ENCODE measurements around the gene WNK3.

Gene WNK3

DNA sequence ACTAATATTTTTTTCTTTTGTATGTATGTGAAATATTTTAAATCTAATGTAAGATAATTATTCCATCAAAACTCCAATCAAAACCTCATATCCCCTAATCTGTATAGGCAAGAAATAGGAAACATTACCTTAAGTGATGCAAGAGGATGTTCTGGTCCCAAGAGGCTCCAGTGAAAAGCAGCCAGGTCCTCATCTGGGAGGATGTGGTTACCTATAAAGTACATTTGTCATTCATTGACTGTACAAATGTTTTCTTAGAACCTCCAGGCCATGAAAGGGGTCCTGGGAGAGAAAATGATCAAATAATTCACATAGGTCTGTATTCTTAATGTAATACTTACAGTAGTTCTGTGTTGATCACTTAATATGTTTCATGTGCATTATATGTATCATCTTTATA is 200.3 kb downstream of the WNK3 start:
- TF ChIP-seq, protein P1, sequence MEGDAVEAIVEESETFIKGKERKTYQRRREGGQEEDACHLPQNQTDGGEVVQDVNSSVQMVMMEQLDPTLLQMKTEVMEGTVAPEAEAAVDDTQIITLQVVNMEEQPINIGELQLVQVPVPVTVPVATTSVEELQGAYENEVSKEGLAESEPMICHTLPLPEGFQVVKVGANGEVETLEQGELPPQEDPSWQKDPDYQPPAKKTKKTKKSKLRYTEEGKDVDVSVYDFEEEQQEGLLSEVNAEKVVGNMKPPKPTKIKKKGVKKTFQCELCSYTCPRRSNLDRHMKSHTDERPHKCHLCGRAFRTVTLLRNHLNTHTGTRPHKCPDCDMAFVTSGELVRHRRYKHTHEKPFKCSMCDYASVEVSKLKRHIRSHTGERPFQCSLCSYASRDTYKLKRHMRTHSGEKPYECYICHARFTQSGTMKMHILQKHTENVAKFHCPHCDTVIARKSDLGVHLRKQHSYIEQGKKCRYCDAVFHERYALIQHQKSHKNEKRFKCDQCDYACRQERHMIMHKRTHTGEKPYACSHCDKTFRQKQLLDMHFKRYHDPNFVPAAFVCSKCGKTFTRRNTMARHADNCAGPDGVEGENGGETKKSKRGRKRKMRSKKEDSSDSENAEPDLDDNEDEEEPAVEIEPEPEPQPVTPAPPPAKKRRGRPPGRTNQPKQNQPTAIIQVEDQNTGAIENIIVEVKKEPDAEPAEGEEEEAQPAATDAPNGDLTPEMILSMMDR (IDR thresholded peaks at IDR 0.05; ENCODE audit: borderline replicate concordance, control extremely low read depth, extremely low read depth, insufficient read depth, missing control alignments), result no peak
- in situ Hi-C loops (cut with MboI; ENCODE audit: low sequenced_read_pairs, unreplicated experiment), result no loop called here

More for the DNA sequence above, 200.3 kb downstream of the WNK3 start:
- no peak for DNase-seq (ENCODE audit: low spot score)

Measured in GM13976 (cell line).